ENCODE measurements around the gene PLA2G4E.

DNA sequence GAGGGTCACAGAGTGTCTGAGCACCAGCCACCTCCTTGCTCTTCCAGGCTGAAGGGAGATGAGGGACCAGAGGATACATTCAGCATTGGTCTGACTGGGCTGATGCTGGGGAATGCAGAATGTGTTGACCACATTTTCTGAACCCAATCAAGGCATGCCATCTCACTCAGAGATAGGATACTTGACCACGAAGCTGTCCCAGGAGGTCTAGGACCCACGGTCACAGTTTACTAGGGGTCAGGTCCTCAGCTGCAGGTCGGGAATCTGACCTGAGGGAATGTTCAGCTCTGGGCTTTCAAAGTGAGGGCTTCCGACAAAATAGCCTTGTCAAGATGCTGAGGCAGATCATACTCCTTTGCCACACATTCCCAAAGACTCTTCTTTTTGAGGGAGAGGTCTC lies 19.6 kb downstream of the PLA2G4E start:
- no peak for TF ChIP-seq POLR2A (IDR thresholded peaks at IDR 0.05)
- TF ChIP-seq, protein P1, sequence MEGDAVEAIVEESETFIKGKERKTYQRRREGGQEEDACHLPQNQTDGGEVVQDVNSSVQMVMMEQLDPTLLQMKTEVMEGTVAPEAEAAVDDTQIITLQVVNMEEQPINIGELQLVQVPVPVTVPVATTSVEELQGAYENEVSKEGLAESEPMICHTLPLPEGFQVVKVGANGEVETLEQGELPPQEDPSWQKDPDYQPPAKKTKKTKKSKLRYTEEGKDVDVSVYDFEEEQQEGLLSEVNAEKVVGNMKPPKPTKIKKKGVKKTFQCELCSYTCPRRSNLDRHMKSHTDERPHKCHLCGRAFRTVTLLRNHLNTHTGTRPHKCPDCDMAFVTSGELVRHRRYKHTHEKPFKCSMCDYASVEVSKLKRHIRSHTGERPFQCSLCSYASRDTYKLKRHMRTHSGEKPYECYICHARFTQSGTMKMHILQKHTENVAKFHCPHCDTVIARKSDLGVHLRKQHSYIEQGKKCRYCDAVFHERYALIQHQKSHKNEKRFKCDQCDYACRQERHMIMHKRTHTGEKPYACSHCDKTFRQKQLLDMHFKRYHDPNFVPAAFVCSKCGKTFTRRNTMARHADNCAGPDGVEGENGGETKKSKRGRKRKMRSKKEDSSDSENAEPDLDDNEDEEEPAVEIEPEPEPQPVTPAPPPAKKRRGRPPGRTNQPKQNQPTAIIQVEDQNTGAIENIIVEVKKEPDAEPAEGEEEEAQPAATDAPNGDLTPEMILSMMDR (IDR thresholded peaks at IDR 0.05) = no peak
- no peak for TF ChIP-seq POLR2AphosphoS5 (IDR thresholded peaks at IDR 0.05)
- TF ChIP-seq EP300 (IDR thresholded peaks at IDR 0.05) = no peak
